ENCODE data around the gene OVAAL. TPM values are rescaled to one million over a fixed set of nuclear protein-coding genes. Genes with fewer than 3 reads are reported as not detected.

Gene OVAAL
- total RNA-seq, 1 experiment from 2014 or later = not detected

DNA sequence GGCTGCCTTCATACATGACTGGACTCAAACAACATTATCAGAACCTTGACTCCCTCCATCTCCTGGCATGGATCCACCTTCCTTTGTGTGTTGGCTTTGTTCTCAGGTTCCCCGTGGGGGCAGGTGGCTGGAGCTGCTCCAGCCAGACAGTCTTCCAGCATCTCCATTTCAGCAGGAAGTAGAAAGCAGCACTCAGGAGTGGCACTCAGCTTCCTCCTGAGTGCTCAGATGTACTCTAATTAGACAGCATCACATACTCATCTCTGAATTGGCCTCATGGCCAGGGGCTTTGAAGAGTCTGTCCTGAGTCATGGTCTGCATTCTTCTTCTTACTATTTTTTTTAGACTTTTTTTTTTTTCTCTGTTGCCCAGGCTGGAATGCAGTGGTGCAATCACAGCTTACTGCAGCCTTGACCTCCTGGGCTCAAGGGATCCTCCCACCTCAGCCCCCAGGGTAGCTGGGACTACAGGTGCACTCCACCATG is 27.9 kb downstream of the OVAAL start:
- peaks cover 7% of the 10 kb centered on the region for H3K9me3 Mint-ChIP-seq (ENCODE audit: unreplicated experiment)
- TF ChIP-seq CTCF (IDR thresholded peaks at IDR 0.05; ENCODE audit: unreplicated experiment) = no peak
- ChIA-PET POLR2A (interaction anchor here (0.6 to 3.0 kb wide), 15 partner anchors 8 to 84 kb away, joined by 3 to 33 read pairs (median 14); partner anchors contain the start of genes ACBD6 and XPR1), CTCF (interaction anchor here (0.6 to 2.8 kb wide), 10 partner anchors 14 to 288 kb away, joined by 3 to 16 read pairs (median 4); partner anchors contain the start of genes ACBD6 and XPR1)
- DNase-seq (ENCODE audit: unreplicated experiment) = peak; percentile 93
- H3K27me3 Mint-ChIP-seq (ENCODE audit: insufficient read depth, unreplicated experiment) = no peaks in the 10 kb centered on the region
- intact Hi-C loops (cut with micrococcal nuclease) = no loop called here
- H3K36me3 Mint-ChIP-seq (ENCODE audit: insufficient read depth, unreplicated experiment) = no peaks in the 10 kb centered on the region
- H3K27ac Mint-ChIP-seq (ENCODE audit: low read depth, unreplicated experiment) = peak overlapping the region; percentile 99
- no TSS peak for BruUV-seq (replicated peaks)
- peaks cover 34% of the 10 kb centered on the region for H3K4me1 Mint-ChIP-seq (ENCODE audit: insufficient read depth, unreplicated experiment)
- no peak overlapping the region for H3K4me3 Mint-ChIP-seq (ENCODE audit: unreplicated experiment)

DNA sequence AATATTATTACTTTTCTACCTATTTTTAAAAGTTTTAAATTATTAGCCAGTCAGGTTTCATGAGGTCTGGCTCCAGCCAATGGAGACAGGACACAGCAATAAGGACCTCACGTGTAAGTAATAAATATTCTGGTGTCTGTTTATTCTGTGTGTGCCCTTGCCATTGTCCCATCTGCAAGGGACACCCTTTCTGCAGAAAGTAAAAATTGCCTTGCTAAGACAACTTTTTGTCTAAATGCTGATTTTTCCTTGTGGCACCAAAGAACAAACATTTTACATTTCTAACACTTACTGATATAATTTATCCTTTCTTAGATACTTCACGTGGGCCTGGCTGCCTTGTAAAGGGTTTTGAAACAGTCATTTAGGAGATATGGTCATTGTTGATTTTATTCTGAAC is 29.4 kb downstream of the OVAAL start:
- DNase-seq (ENCODE audit: unreplicated experiment) = no peak
- intact Hi-C loops (cut with micrococcal nuclease) = no loop called here
- no peak for TF ChIP-seq CTCF (IDR thresholded peaks at IDR 0.05; ENCODE audit: unreplicated experiment)

DNA sequence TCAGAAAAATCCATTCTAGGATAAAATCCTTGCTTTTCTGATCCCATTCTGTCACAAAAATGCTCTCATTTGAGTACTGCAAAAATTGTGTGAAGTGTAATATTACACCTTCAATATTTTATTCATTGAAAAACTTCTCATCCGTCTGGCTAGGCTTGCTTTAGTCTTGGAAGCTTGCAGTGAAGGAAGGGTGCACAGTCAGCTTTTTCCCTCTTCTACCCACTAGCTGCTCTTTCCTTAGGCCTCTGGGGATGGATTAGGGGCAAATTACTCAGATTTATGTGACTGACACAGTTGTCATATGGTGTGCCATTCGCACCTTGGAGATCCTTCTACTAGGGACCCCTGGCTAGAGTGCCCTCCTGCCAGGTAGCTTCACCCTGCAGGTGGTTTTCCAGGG is 32.1 kb downstream of the OVAAL start:
- BruUV-seq (replicated peaks) = no TSS peak
- CTCF ChIA-PET = interaction anchor here (0.7 to 1.6 kb wide), 5 partner anchors 18 to 554 kb away, joined by 3 to 5 read pairs (median 3); no protein-coding TSS in a partner anchor
- Mint-ChIP-seq H3K4me3 (ENCODE audit: unreplicated experiment) (no peak overlapping the region), H3K36me3 (ENCODE audit: insufficient read depth, unreplicated experiment) (no peaks in the 10 kb centered on the region), H3K4me1 (ENCODE audit: insufficient read depth, unreplicated experiment) (peaks cover 15% of the 10 kb centered on the region), H3K27me3 (ENCODE audit: insufficient read depth, unreplicated experiment) (no peaks in the 10 kb centered on the region), H3K27ac (ENCODE audit: low read depth, unreplicated experiment) (no peak overlapping the region), H3K9me3 (ENCODE audit: unreplicated experiment) (no peaks in the 10 kb centered on the region)
- TF ChIP-seq CTCF (IDR thresholded peaks at IDR 0.05; ENCODE audit: unreplicated experiment) = no peak
- POLR2A ChIA-PET = interaction anchor here (0.6 kb wide), 1 partner anchor 80 kb away, joined by 3 read pairs; no protein-coding TSS in a partner anchor
- intact Hi-C loops (cut with micrococcal nuclease) = no loop called here
- no peak for DNase-seq (ENCODE audit: unreplicated experiment)

More for the DNA sequence above, 29.4 kb downstream of the OVAAL start:
- ChIA-PET POLR2A (interaction anchor here (0.6 to 1.7 kb wide), 3 partner anchors 43 to 72 kb away, joined by 3 to 4 read pairs (median 3); partner anchors contain the start of gene XPR1), CTCF (interaction anchor here (0.6 to 1.3 kb wide), 3 partner anchors 16 to 289 kb away, joined by 3 read pairs; no protein-coding TSS in a partner anchor)
- Mint-ChIP-seq H3K9me3 (ENCODE audit: unreplicated experiment) (peaks cover 7% of the 10 kb centered on the region), H3K4me1 (ENCODE audit: insufficient read depth, unreplicated experiment) (peaks cover 32% of the 10 kb centered on the region), H3K4me3 (ENCODE audit: unreplicated experiment) (no peak overlapping the region), H3K36me3 (ENCODE audit: insufficient read depth, unreplicated experiment) (no peaks in the 10 kb centered on the region), H3K27ac (ENCODE audit: low read depth, unreplicated experiment) (peak overlapping the region; percentile 50), H3K27me3 (ENCODE audit: insufficient read depth, unreplicated experiment) (no peaks in the 10 kb centered on the region)
- BruUV-seq (replicated peaks) = no TSS peak

GRCh38 chr1:180593382-180593781 is 34.6 kb downstream of the OVAAL start:
- ChIA-PET CTCF (interaction anchor here (0.6 to 2.0 kb wide), 5 partner anchors 13 to 334 kb away, joined by 3 to 4 read pairs (median 3); no protein-coding TSS in a partner anchor), POLR2A (interaction anchor here (1.0 to 2.9 kb wide), 4 partner anchors 7 to 38 kb away, joined by 3 to 21 read pairs (median 4); no protein-coding TSS in a partner anchor)
- Mint-ChIP-seq H3K36me3 (ENCODE audit: insufficient read depth, unreplicated experiment) (no peaks in the 10 kb centered on the region), H3K4me1 (ENCODE audit: insufficient read depth, unreplicated experiment) (no peaks in the 10 kb centered on the region), H3K27me3 (ENCODE audit: insufficient read depth, unreplicated experiment) (no peaks in the 10 kb centered on the region), H3K27ac (ENCODE audit: low read depth, unreplicated experiment) (no peak overlapping the region), H3K9me3 (ENCODE audit: unreplicated experiment) (no peaks in the 10 kb centered on the region), H3K4me3 (ENCODE audit: unreplicated experiment) (no peak overlapping the region)
- DNase-seq (ENCODE audit: unreplicated experiment) = no peak
- no peak for TF ChIP-seq CTCF (IDR thresholded peaks at IDR 0.05; ENCODE audit: unreplicated experiment)
- BruUV-seq (replicated peaks) = no TSS peak
- intact Hi-C loops (cut with micrococcal nuclease) = no loop called here

All from MCF 10A (cell line).